Effector memory CD4-positive, alpha-beta T cell (primary cell): ENCODE measurements around the gene KDM5B.
"Not testable (repeated sequence)": the region's sequence is repeated elsewhere in the genome, so short reads cannot be mapped to it uniquely, and the experiment has no call there.

Source experiments
- DNase-seq, 3 donors: peaks; one replicate each; pipeline ENCODE4 v3.0.0-alpha.2; 2020
- H3K27ac ChIP-seq: 2 replicates; pipeline ENCODE4 v1.7.0; 2013; ENCODE audit warnings: mild to moderate bottlenecking, low read length, moderate library complexity; ENCODE audit not compliant: insufficient read depth, poor library complexity, severe bottlenecking
- H3K27me3 ChIP-seq: replicated peaks from 2 replicates; pipeline ENCODE4 v1.7.0; 2013; ENCODE audit warnings: mild to moderate bottlenecking, low read length; ENCODE audit not compliant: insufficient read depth, control insufficient read depth, poor library complexity, severe bottlenecking
- H3K36me3 ChIP-seq: 2 replicates; pipeline ENCODE4 v1.7.0; 2013; ENCODE audit warnings: mild to moderate bottlenecking, low read length, moderate library complexity; ENCODE audit not compliant: control insufficient read depth, insufficient read depth
- H3K4me1 ChIP-seq: 2 replicates; pipeline ENCODE4 v1.7.0; 2013; ENCODE audit warnings: low read length, mild to moderate bottlenecking; ENCODE audit not compliant: control insufficient read depth, insufficient read depth, poor library complexity, severe bottlenecking
- H3K4me3 ChIP-seq: 2 replicates; pipeline ENCODE4 v1.7.0; 2013; ENCODE audit warnings: low read length, low read depth, mild to moderate bottlenecking; ENCODE audit not compliant: insufficient read depth, poor library complexity, severe bottlenecking
- H3K9me3 ChIP-seq: 2 replicates; pipeline ENCODE4 v1.7.0; 2013; ENCODE audit warnings: mild to moderate bottlenecking, low read length, moderate library complexity; ENCODE audit not compliant: control insufficient read depth

The KDM5B gene

GRCh38 chr1:202794931-202795330 lies 13.3 kb downstream of the KDM5B start:
- H3K36me3 ChIP-seq, H3K4me3 ChIP-seq, H3K4me1 ChIP-seq, H3K9me3 ChIP-seq, H3K27ac ChIP-seq, DNase-seq, H3K27me3 ChIP-seq: not testable (repeated sequence)

GRCh38 chr1:202794051-202794740 lies 14.0 kb downstream of the KDM5B start:
- H3K27me3 ChIP-seq: no peaks in the 10 kb centered on the region
- no peak overlapping the region for H3K27ac ChIP-seq
- H3K36me3 ChIP-seq: no peaks in the 10 kb centered on the region
- H3K9me3 ChIP-seq: no peaks in the 10 kb centered on the region
- peaks cover 4% of the 10 kb centered on the region for H3K4me1 ChIP-seq
- H3K4me3 ChIP-seq: no peak overlapping the region
- DNase-seq: no peak

- Histone ChIP-seq H3K27me3 (no peaks in the 10 kb centered on the region), H3K4me1 (peaks cover 3% of the 10 kb centered on the region), H3K9me3 (no peaks in the 10 kb centered on the region), H3K36me3 (no peaks in the 10 kb centered on the region), H3K4me3 (no peak overlapping the region), H3K27ac (no peak overlapping the region)
- no peak for DNase-seq
Measured at GRCh38 chr1:202791077-202791747, 17.0 kb downstream of the KDM5B start.

GRCh38 chr1:202788800-202789199 lies 19.4 kb downstream of the KDM5B start:
- DNase-seq: no peak
- Histone ChIP-seq H3K4me3 (no peak overlapping the region), H3K27me3 (no peaks in the 10 kb centered on the region), H3K36me3 (no peaks in the 10 kb centered on the region), H3K9me3 (no peaks in the 10 kb centered on the region), H3K4me1 (no peaks in the 10 kb centered on the region), H3K27ac (no peak overlapping the region)

GRCh38 chr1:202786804-202787203 lies 21.4 kb downstream of the KDM5B start:
- Histone ChIP-seq H3K36me3 (no peaks in the 10 kb centered on the region), H3K4me3 (no peak overlapping the region), H3K9me3 (no peaks in the 10 kb centered on the region), H3K27ac (no peak overlapping the region), H3K4me1 (no peaks in the 10 kb centered on the region), H3K27me3 (no peaks in the 10 kb centered on the region)
- no peak for DNase-seq

GRCh38 chr1:202781180-202781579 lies 27.0 kb downstream of the KDM5B start:
- H3K9me3 ChIP-seq: no peaks in the 10 kb centered on the region
- no peak for DNase-seq

GRCh38 chr1:202770135-202770534 lies 38.1 kb downstream of the KDM5B start:
- Histone ChIP-seq H3K4me3 (no peak overlapping the region), H3K27ac (no peak overlapping the region), H3K27me3 (no peaks in the 10 kb centered on the region), H3K36me3 (peaks cover 39% of the 10 kb centered on the region), H3K4me1 (no peaks in the 10 kb centered on the region), H3K9me3 (no peaks in the 10 kb centered on the region)
- DNase-seq: no peak

More at GRCh38 chr1:202781180-202781579, 27.0 kb downstream of the KDM5B start:
- Histone ChIP-seq H3K36me3 (no peaks in the 10 kb centered on the region), H3K27me3 (no peaks in the 10 kb centered on the region), H3K27ac (no peak overlapping the region), H3K4me3 (no peak overlapping the region), H3K4me1 (no peaks in the 10 kb centered on the region)

- Histone ChIP-seq H3K9me3 (no peaks in the 10 kb centered on the region), H3K36me3 (peaks cover 26% of the 10 kb centered on the region)
Measured at GRCh38 chr1:202765721-202766120, 42.5 kb downstream of the KDM5B start.

GRCh38 chr1:202762019-202762418 lies 46.2 kb downstream of the KDM5B start:
- no peaks in the 10 kb centered on the region for H3K27me3 ChIP-seq
- DNase-seq: no peak
- H3K9me3 ChIP-seq: no peaks in the 10 kb centered on the region
- H3K36me3 ChIP-seq: peaks cover 40% of the 10 kb centered on the region
- no peak overlapping the region for H3K4me3 ChIP-seq
- no peak overlapping the region for H3K27ac ChIP-seq
- H3K4me1 ChIP-seq: no peaks in the 10 kb centered on the region

More at GRCh38 chr1:202765721-202766120, 42.5 kb downstream of the KDM5B start:
- Histone ChIP-seq H3K27me3 (no peaks in the 10 kb centered on the region), H3K4me3 (no peak overlapping the region), H3K4me1 (no peaks in the 10 kb centered on the region), H3K27ac (no peak overlapping the region)
- no peak for DNase-seq

GRCh38 chr1:202760589-202760988 lies 47.6 kb downstream of the KDM5B start:
- Histone ChIP-seq H3K4me1 (no peaks in the 10 kb centered on the region), H3K27ac (no peak overlapping the region), H3K27me3 (no peaks in the 10 kb centered on the region), H3K9me3 (no peaks in the 10 kb centered on the region), H3K4me3 (no peak overlapping the region), H3K36me3 (peaks cover 42% of the 10 kb centered on the region)
- DNase-seq: no peak
